Loucy (cell line): ENCODE measurements around the gene TXN2.

Source experiments
- H2AFZ ChIP-seq: fragments of 200-600 bp; sonication (generic); 2 replicates; pipeline ENCODE4 v1.6.0; 2016; ENCODE audit warnings: antibody characterized with exemption, mild to moderate bottlenecking, low read length, moderate library complexity
- H3F3A ChIP-seq: fragments of 200-600 bp; 2 replicates; pipeline ENCODE4 v1.6.0; 2016; ENCODE audit warnings: antibody characterized with exemption, low read depth, mild to moderate bottlenecking
- H3K27me3 ChIP-seq: fragments of 200-600 bp; sonication (generic); 2 replicates; pipeline ENCODE4 v1.6.1; 2014; ENCODE audit warnings: low read length, mild to moderate bottlenecking; ENCODE audit not compliant: insufficient read depth, poor library complexity, severe bottlenecking
- H3K36me3 ChIP-seq: fragments of 200-600 bp; sonication (generic); 2 replicates; pipeline ENCODE4 v1.6.1; 2016; ENCODE audit warnings: low read length; ENCODE audit not compliant: insufficient read depth
- H3K4me1 ChIP-seq: fragments of 200-600 bp; sonication (generic); 2 replicates; pipeline ENCODE4 v1.5.1; 2014; ENCODE audit warnings: low read length, mild to moderate bottlenecking; ENCODE audit not compliant: insufficient read depth, poor library complexity, severe bottlenecking
- H3K4me2 ChIP-seq: fragments of 200-600 bp; sonication (generic); 2 replicates; pipeline ENCODE4 v1.6.0; 2014; ENCODE audit warnings: antibody characterized with exemption, low read length, low read depth, mild to moderate bottlenecking; ENCODE audit not compliant: poor library complexity, severe bottlenecking
- H3K4me3 ChIP-seq: fragments of 200-600 bp; sonication (generic); 2 replicates; pipeline ENCODE4 v1.5.1; 2014; ENCODE audit warnings: low read length, mild to moderate bottlenecking, mixed read lengths; ENCODE audit not compliant: poor library complexity, severe bottlenecking
- H3K79me2 ChIP-seq: fragments of 200-600 bp; sonication (generic); 2 replicates; pipeline ENCODE4 v1.6.1; 2014; ENCODE audit warnings: low read length; ENCODE audit not compliant: insufficient read depth
- H3K9ac ChIP-seq: fragments of 200-600 bp; sonication (generic); 2 replicates; pipeline ENCODE4 v1.6.0; 2014; ENCODE audit warnings: mild to moderate bottlenecking, low read depth, low read length, moderate library complexity; ENCODE audit not compliant: poor library complexity, severe bottlenecking
- H3K9me2 ChIP-seq: fragments of 200-600 bp; sonication (generic); replicated peaks from 2 replicates; pipeline ENCODE4 v1.6.1; 2016; ENCODE audit warnings: low read depth, low read length, mixed read lengths
- H3K9me3 ChIP-seq: fragments of 200-600 bp; sonication (generic); 2 replicates; pipeline ENCODE4 v1.6.1; 2014; ENCODE audit warnings: mild to moderate bottlenecking, antibody characterized with exemption, low read length, low read depth; ENCODE audit not compliant: insufficient read depth
- H4K20me1 ChIP-seq: fragments of 200-600 bp; sonication (generic); 2 replicates; pipeline ENCODE4 v1.6.0; 2014; ENCODE audit warnings: antibody characterized with exemption, low read length, mild to moderate bottlenecking; ENCODE audit not compliant: insufficient read depth, poor library complexity, severe bottlenecking
- EZH2phosphoT487 ChIP-seq: fragments of 200-600 bp; IDR thresholded peaks from 2 replicates; pipeline ENCODE4 v1.6.1; 2018; ENCODE audit warnings: antibody characterized with exemption, mild to moderate bottlenecking, moderate library complexity, borderline replicate concordance
- TF ChIP-seq, protein P1 (sequence below): fragments of 200-600 bp; sonication (generic); conservative IDR thresholded peaks from 2 replicates; pipeline ENCODE4 v1.5.1; 2014; ENCODE audit warnings: mild to moderate bottlenecking, antibody characterized with exemption, low read length

Gene TXN2

DNA sequence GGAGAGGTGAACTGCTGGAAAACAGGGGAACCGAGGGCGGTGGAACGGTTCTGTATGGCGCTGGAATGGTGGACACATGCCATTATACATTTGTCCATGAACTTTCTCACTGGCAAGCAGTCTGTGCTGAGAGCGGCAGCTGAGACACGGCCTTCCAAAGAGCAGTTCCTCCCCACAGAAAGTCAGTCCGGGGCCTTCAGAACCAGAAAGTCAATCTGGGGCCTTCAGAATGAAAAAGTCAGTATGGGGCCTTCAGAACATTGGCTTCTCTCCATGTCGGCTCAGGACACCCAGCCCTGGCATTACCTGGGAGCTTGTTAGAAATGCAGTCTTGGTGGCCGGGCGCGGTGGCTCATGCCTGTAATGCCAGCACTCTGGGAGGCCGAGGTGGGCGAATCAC is 8.8 kb downstream of the TXN2 start:
- Histone ChIP-seq H2AFZ (no peak overlapping the region), H3K36me3 (peaks cover 25% of the 10 kb centered on the region; the same call in 1 of the 2 replicates), H3K9ac (no peak overlapping the region), H3K4me2 (no peak overlapping the region), H3K27me3 (no peaks in the 10 kb centered on the region), H3K4me1 (peaks cover 21% of the 10 kb centered on the region), H3F3A (no peaks in the 10 kb centered on the region), H4K20me1 (no peaks in the 10 kb centered on the region), H3K9me2 (no peaks in the 10 kb centered on the region), H3K4me3 (no peak overlapping the region), H3K79me2 (peaks cover 6% of the 10 kb centered on the region), H3K9me3 (no peaks in the 10 kb centered on the region)
- TF ChIP-seq, protein P1, sequence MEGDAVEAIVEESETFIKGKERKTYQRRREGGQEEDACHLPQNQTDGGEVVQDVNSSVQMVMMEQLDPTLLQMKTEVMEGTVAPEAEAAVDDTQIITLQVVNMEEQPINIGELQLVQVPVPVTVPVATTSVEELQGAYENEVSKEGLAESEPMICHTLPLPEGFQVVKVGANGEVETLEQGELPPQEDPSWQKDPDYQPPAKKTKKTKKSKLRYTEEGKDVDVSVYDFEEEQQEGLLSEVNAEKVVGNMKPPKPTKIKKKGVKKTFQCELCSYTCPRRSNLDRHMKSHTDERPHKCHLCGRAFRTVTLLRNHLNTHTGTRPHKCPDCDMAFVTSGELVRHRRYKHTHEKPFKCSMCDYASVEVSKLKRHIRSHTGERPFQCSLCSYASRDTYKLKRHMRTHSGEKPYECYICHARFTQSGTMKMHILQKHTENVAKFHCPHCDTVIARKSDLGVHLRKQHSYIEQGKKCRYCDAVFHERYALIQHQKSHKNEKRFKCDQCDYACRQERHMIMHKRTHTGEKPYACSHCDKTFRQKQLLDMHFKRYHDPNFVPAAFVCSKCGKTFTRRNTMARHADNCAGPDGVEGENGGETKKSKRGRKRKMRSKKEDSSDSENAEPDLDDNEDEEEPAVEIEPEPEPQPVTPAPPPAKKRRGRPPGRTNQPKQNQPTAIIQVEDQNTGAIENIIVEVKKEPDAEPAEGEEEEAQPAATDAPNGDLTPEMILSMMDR: no peak
- TF ChIP-seq EZH2phosphoT487: no peak

DNA sequence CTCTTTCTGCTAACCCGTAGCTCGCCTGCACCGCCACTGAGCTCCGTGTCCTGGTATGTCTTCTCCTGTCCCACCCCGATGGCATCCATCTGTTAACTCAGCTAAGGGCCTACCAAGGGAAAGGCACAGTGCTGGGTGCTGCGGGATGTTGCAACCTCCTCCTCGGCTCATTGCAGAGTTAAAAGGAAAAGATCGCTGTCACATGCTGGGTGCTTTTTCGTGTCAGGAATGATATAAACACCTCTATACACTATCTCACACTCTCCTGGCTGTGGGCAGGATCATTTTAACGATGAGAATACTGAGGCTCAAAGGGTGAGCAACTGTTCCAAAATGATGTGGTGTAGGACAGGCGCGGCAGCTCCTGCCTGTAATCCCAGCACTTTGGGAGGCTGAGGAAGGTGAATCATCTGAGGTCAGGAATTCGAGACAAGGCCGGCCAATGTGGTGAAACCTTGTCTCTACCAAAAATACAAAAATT is 10.1 kb downstream of the TXN2 start:
- H3K4me1 ChIP-seq: peaks cover 33% of the 10 kb centered on the region
- H3K4me2 ChIP-seq: no peak overlapping the region
- no peaks in the 10 kb centered on the region for H3K9me2 ChIP-seq
- H3K4me3 ChIP-seq: no peak overlapping the region
- peaks cover 6% of the 10 kb centered on the region for H3K79me2 ChIP-seq
- H3K27me3 ChIP-seq: no peaks in the 10 kb centered on the region
- no peak overlapping the region for H2AFZ ChIP-seq
- no peak for TF ChIP-seq EZH2phosphoT487
- TF ChIP-seq, protein P1: no peak
- no peak overlapping the region for H3K9ac ChIP-seq
- peaks cover 19% of the 10 kb centered on the region; the same call in 1 of the 2 replicates for H3K36me3 ChIP-seq
- H4K20me1 ChIP-seq: no peaks in the 10 kb centered on the region
- no peaks in the 10 kb centered on the region for H3K9me3 ChIP-seq
- H3F3A ChIP-seq: no peaks in the 10 kb centered on the region

DNA sequence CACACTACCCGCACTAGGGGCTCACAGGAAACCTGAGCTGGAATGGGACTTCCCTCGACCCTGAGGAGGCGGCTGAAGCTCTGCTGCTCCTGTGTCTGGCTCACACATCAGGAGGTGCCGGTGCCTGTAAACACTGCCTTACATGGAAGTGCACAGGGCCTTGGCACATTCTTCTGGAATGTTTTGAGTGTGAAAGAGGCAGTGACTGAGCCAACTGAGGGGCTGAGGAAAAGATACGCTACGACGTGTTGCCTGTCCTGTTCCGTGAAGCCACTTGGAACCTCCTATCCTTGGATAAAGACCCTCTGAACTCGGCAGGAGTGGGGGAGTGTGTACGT is 10.5 kb downstream of the TXN2 start:
- TF ChIP-seq EZH2phosphoT487: no peak
- TF ChIP-seq, protein P1: no peak
- Histone ChIP-seq H3K4me1 (peaks cover 38% of the 10 kb centered on the region), H3K9me3 (no peaks in the 10 kb centered on the region), H3K4me2 (no peak overlapping the region), H3K9me2 (no peaks in the 10 kb centered on the region), H3K27me3 (no peaks in the 10 kb centered on the region), H2AFZ (no peak overlapping the region), H3K36me3 (peaks cover 16% of the 10 kb centered on the region; the same call in 1 of the 2 replicates), H4K20me1 (no peaks in the 10 kb centered on the region), H3K79me2 (peaks cover 6% of the 10 kb centered on the region), H3K9ac (no peak overlapping the region), H3K4me3 (no peak overlapping the region), H3F3A (no peaks in the 10 kb centered on the region)
